Spinal cord (tissue), 10 donors: ENCODE data around the gene APOL5. TPM values are rescaled to one million over a fixed set of nuclear protein-coding genes. Genes with fewer than 3 reads are reported as not detected.

ENCODE experiments used
- DNase-seq, 6 donors: peaks; one replicate each; pipeline versions ENCODE4 v3.0.0 to v3.0.0-alpha.2; 2013 to 2015; ENCODE audit warnings: low spot score in 6 of 6, low read depth in 4 of 6
- H3K27ac ChIP-seq: one replicate; pipeline ENCODE4 v1.5.1; 2013; ENCODE audit warnings: low read depth, low read length, control low read depth
- H3K27me3 ChIP-seq: one replicate; pipeline ENCODE4 v1.6.1; 2013; ENCODE audit warnings: low read length; ENCODE audit not compliant: control insufficient read depth, insufficient read depth
- H3K36me3 ChIP-seq: one replicate; pipeline ENCODE4 v1.6.1; 2013; ENCODE audit warnings: low read length; ENCODE audit not compliant: control insufficient read depth, insufficient read depth
- H3K4me1 ChIP-seq: one replicate; pipeline ENCODE4 v1.6.1; 2013; ENCODE audit warnings: low read length; ENCODE audit not compliant: control insufficient read depth, insufficient read depth
- H3K4me3 ChIP-seq: one replicate; pipeline ENCODE4 v1.5.1; 2013; ENCODE audit warnings: low read depth, low read length, control low read depth
- H3K9me3 ChIP-seq: one replicate; pipeline ENCODE4 v1.6.1; 2013; ENCODE audit warnings: low read length; ENCODE audit not compliant: control insufficient read depth, insufficient read depth
- WGBS: methylation state at CpG from one replicate; pipeline ENCODE4 v1.1.5; 2013; ENCODE audit warnings: missing lambda C conversion rate; ENCODE audit not compliant: insufficient coverage; 5-methylcytosine and 5-hydroxymethylcytosine counted together
- polyA plus RNA-seq, 2 donors: library from polyadenylated mRNA; unstranded; fragments of 120-200 nt; gene quantifications; one replicate each; pipeline ENCODE4 v1.2.1, GENCODE V29; 2013; ENCODE audit not compliant: insufficient read length in 2 of 2
- total RNA-seq, 2 donors: library from RNA; depleted of rRNA in 1 of 2; stranded (reverse); fragments of 120-200 nt in 1 of 2; fragments of >200 nt in 1 of 2; gene quantifications; one replicate each; pipeline versions ENCODE4 v1.2.3 to v1.2.4, GENCODE V29; 2013 to 2014
- donor health status: healthy.

APOL5 gene
- total and polyA plus RNA-seq, 4 donors = 0.39 TPM; not detected in 3

GRCh38 chr22:35775339-35775738, 57.7 kb downstream of the APOL5 start:
- Histone ChIP-seq H3K36me3 (no peaks in the 10 kb centered on the region), H3K27ac (no peak overlapping the region), H3K4me1 (peaks cover 4% of the 10 kb centered on the region), H3K9me3 (no peaks in the 10 kb centered on the region), H3K27me3 (no peaks in the 10 kb centered on the region), H3K4me3 (no peak overlapping the region)
- DNase-seq = no peak
- 81% methylated on average over 2 of the region's 2 CpGs for WGBS

- no CpG with 5 or more reads among the region's 4 CpGs for WGBS
- Histone ChIP-seq H3K4me3 (no peak overlapping the region), H3K9me3 (no peaks in the 10 kb centered on the region), H3K27me3 (no peaks in the 10 kb centered on the region), H3K4me1 (peaks cover 4% of the 10 kb centered on the region), H3K27ac (no peak overlapping the region), H3K36me3 (no peaks in the 10 kb centered on the region)
- DNase-seq = no peak
Measured at GRCh38 chr22:35777335-35777975, 59.8 kb downstream of the APOL5 start.

Other genes starting within 250 kb of the APOL5 start
- 1 to 10 TPM in 1 of 2 donors, under 1 TPM in 1; 0.77 to 2.3 TPM for gene RASD2, start 177.0 kb upstream of the APOL5 start, total RNA-seq
- gene RASD2, start 177.0 kb upstream of the APOL5 start, polyA plus RNA-seq = 10 to 100 TPM; 11.8 to 12.0 TPM
- gene MB, start 100.5 kb upstream of the APOL5 start, total RNA-seq = under 1 TPM; 0.50 to 0.79 TPM
- 1 to 10 TPM in 1 of 2 donors, under 1 TPM in 1; 0.41 to 1.8 TPM for gene MB, start 100.5 kb upstream of the APOL5 start, polyA plus RNA-seq
- 10 to 100 TPM; 10.1 to 10.7 TPM for gene APOL6, start 69.4 kb upstream of the APOL5 start, total RNA-seq
- gene APOL6, start 69.4 kb upstream of the APOL5 start, polyA plus RNA-seq = 1 to 10 TPM; 1.4 to 1.8 TPM